ENCODE measurements around the gene MEGF11.

- TF ChIP-seq CTCF (IDR thresholded peaks at IDR 0.05) (no peak), POLR2A (IDR thresholded peaks at IDR 0.05) (no peak)
Measured at GRCh38 chr15:65909831-65910230, 343.7 kb downstream of the MEGF11 start.

Measured in breast epithelium (tissue), 3 donors.